GM18508 (cell line): ENCODE results near the gene ASB18.
"Not testable (repeated sequence)": the region's sequence is repeated elsewhere in the genome, so short reads cannot be mapped to it uniquely, and the experiment has no call there.

Source experiments
- ATAC-seq: cut with Tn5 transposase; IDR thresholded peaks from one replicate; pipeline ENCODE4 v1.9.1; 2021; ENCODE audit warnings: moderate number of reproducible peaks; ENCODE audit not compliant: insufficient read depth, unreplicated experiment

ASB18 gene

GRCh38 chr2:236286873-236287545, 22.8 kb upstream of the ASB18 start:
- ATAC-seq: no peak

GRCh38 chr2:236284208-236284607, 20.0 kb upstream of the ASB18 start:
- no peak for ATAC-seq

- ATAC-seq: no peak
These were observed 18.2 kb upstream of the ASB18 start for GRCh38 chr2:236282406-236282805.

- ATAC-seq: no peak
These were observed 17.2 kb upstream of the ASB18 start for GRCh38 chr2:236281423-236281822.

GRCh38 chr2:236273126-236273525, 8.9 kb upstream of the ASB18 start:
- no peak for ATAC-seq

- no peak for ATAC-seq
These were observed 7.6 kb upstream of the ASB18 start for GRCh38 chr2:236271851-236272250.

GRCh38 chr2:236269876-236270275, 5.7 kb upstream of the ASB18 start:
- not testable (repeated sequence) for ATAC-seq

- ATAC-seq: no peak
These were observed 1.5 kb upstream of the ASB18 start for GRCh38 chr2:236265675-236266074.

- ATAC-seq: no peak
These were observed 2.0 kb downstream of the ASB18 start for GRCh38 chr2:236262238-236262637.

GRCh38 chr2:236261452-236261851, 2.8 kb downstream of the ASB18 start:
- ATAC-seq: no peak

- ATAC-seq: no peak
These were observed 4.8 kb downstream of the ASB18 start for GRCh38 chr2:236259371-236259770.

- ATAC-seq: no peak
These were observed 6.6 kb downstream of the ASB18 start for GRCh38 chr2:236257575-236257974.

GRCh38 chr2:236257136-236257535, 7.1 kb downstream of the ASB18 start:
- no peak for ATAC-seq

- ATAC-seq: no peak
These were observed 7.7 kb downstream of the ASB18 start for GRCh38 chr2:236256366-236256985.

GRCh38 chr2:236254674-236255073, 9.5 kb downstream of the ASB18 start:
- ATAC-seq: no peak

GRCh38 chr2:236254001-236254400, 10.2 kb downstream of the ASB18 start:
- ATAC-seq: no peak

- ATAC-seq: no peak
These were observed 11.6 kb downstream of the ASB18 start for GRCh38 chr2:236252602-236253001.

- ATAC-seq: no peak
These were observed 13.2 kb downstream of the ASB18 start for GRCh38 chr2:236250909-236251579.

GRCh38 chr2:236250286-236250685, 13.9 kb downstream of the ASB18 start:
- ATAC-seq: no peak

- no peak for ATAC-seq
These were observed 15.1 kb downstream of the ASB18 start for GRCh38 chr2:236249066-236249465.

GRCh38 chr2:236246711-236247246, 17.4 kb downstream of the ASB18 start:
- ATAC-seq: no peak
